ENCODE data around the gene TMF1.

The TMF1 gene

DNA sequence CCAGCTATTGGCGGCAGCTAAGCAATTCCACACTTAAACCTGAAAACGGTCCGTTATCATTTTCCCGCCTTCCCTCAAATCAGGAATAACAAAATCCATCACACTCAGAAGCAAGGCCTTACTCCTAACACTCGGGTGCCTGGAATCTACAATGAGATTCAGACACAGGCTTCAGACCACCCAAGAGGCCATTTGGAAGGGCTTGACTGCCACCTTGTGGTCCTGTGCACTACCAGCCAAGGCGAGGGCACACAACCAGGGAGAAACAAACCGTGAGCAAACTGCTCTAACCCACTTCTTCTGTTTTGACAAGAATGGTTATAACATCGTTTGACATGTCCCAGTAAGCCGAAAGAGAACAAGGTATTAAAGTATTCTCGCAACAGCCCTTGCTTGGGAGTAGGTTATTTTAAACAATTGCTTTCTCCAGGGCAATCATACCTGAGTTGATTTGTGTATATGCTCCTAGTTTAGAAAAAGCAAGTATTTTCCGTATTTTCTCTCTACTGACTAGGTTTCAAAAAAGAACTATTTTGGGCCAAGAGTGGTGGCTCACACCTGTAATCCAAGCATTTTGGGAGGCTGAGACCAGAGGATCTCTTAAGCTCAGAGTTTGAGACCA is 79.7 kb downstream of the TMF1 start:
- DNase-seq: peak; percentile 64
